ENCODE measurements around the gene EHD1. TPM values are rescaled to one million over a fixed set of nuclear protein-coding genes. Genes with fewer than 3 reads are reported as not detected.

The EHD1 gene
- total RNA-seq, 1 donor from 2014 or later: 57.2 TPM

DNA sequence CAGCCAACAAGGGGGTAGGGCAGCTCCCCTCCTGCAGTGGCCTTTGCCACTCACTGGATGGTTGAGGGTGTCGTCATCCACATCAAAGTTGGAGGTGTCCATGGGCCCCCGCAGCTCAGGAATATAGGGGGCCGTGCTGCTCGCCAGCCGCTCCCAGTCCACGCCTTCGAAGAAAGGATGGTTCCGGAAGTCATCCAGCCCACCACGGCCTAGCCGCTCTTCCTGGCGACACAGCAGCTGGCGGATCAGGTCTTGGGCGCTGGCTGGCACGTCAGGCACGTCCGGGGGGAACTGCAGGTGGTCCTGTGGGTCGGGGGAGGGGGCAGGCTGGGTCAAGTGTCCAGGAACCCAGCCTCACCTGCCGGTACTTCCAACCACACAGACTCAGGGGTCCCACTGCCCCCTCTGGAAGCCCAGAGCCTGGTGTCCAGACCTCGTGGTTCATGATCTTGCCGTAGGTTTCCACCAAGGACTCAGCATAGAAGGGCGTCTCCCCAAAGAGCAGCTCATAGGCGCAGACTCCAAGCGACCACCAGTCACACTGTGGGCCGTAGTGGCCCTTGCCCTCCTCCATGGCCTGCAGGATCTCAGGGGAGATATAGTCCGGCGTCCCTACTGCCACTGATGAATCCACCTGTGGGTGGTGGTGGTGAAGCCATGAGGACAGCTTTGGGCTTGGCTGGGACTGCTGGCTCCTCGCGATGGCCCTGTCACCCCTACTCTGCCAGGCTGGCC, 39.7 kb downstream of the EHD1 start:
- Mint-ChIP-seq H3K27me3 (no peaks in the 10 kb centered on the region), H3K27ac (no peak overlapping the region), H3K36me3 (ENCODE audit: insufficient read depth) (peaks cover 3% of the 10 kb centered on the region), H3K9me3 (ENCODE audit: low read depth) (no peaks in the 10 kb centered on the region), H3K4me3 (ENCODE audit: low read depth) (no peak overlapping the region), H3K4me1 (ENCODE audit: low read depth) (peaks cover 17% of the 10 kb centered on the region)
- DNase-seq (ENCODE audit: low spot score, unreplicated experiment): no peak
- TF ChIP-seq, protein P1, sequence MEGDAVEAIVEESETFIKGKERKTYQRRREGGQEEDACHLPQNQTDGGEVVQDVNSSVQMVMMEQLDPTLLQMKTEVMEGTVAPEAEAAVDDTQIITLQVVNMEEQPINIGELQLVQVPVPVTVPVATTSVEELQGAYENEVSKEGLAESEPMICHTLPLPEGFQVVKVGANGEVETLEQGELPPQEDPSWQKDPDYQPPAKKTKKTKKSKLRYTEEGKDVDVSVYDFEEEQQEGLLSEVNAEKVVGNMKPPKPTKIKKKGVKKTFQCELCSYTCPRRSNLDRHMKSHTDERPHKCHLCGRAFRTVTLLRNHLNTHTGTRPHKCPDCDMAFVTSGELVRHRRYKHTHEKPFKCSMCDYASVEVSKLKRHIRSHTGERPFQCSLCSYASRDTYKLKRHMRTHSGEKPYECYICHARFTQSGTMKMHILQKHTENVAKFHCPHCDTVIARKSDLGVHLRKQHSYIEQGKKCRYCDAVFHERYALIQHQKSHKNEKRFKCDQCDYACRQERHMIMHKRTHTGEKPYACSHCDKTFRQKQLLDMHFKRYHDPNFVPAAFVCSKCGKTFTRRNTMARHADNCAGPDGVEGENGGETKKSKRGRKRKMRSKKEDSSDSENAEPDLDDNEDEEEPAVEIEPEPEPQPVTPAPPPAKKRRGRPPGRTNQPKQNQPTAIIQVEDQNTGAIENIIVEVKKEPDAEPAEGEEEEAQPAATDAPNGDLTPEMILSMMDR (IDR thresholded peaks at IDR 0.05; ENCODE audit: unreplicated experiment): no peak

DNA sequence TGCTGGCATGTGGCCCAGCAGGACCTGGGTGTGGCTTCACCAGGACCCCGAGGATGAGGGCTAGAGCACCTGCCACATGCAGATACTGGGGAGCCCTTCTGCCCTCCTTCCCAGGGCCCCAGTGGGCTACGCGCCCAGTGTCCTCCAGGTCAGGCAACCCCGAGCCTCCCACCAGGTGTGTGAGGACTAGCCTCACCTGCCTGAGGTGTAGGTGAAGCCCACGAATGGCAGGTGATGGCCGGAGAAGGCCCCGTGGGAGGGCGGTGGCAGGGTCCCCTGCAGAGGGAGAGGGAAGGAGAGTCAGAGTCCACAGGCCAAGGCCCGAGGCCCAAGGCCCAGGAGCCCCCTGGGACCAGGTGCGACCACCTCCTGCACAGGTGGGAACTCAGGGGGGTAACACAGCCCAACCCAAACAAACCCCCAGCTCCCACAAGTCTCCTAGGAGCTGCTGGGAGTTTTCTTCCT, 40.5 kb downstream of the EHD1 start:
- Mint-ChIP-seq H3K27ac (no peak overlapping the region), H3K27me3 (no peaks in the 10 kb centered on the region), H3K36me3 (ENCODE audit: insufficient read depth) (peaks cover 3% of the 10 kb centered on the region), H3K4me3 (ENCODE audit: low read depth) (no peak overlapping the region), H3K9me3 (ENCODE audit: low read depth) (no peaks in the 10 kb centered on the region), H3K4me1 (ENCODE audit: low read depth) (peaks cover 10% of the 10 kb centered on the region)
- TF ChIP-seq, protein P1 (IDR thresholded peaks at IDR 0.05; ENCODE audit: unreplicated experiment): no peak
- DNase-seq (ENCODE audit: low spot score, unreplicated experiment): no peak

DNA sequence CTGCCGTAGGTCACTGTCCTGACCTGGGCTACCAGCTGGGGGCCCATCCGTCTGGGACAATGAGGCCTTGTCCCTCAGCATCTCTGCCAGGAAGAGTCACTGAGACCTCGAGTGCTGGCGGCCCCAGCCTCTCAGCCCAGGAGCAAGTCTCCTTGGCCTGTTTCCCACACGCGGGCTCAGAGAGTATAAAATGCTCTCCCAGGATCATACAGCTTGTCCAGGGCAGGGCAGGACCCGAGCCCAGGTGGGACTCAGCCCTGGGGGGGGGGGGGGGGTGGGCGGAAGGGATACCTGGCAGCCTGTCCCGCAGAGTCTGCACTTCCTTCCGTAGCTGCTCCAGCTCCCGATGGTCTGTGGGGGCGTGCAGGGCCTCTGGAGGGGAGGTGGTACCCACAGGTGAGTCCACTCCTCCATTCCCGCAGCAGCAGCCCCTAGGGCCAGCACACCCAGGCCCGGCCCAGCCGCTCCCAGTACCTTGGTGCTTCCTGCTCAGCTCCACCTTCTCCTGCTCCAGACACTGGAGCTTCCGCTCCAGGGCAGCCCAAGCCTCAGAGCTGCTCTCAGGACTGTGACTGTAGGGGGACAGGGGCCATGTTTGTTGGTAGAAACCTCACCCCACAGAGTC, 41.9 kb downstream of the EHD1 start:
- Mint-ChIP-seq H3K27me3 (no peaks in the 10 kb centered on the region), H3K4me3 (ENCODE audit: low read depth) (no peak overlapping the region), H3K4me1 (ENCODE audit: low read depth) (peaks cover 1% of the 10 kb centered on the region), H3K36me3 (ENCODE audit: insufficient read depth) (peaks cover 5% of the 10 kb centered on the region), H3K27ac (no peak overlapping the region), H3K9me3 (ENCODE audit: low read depth) (no peaks in the 10 kb centered on the region)
- TF ChIP-seq, protein P1 (IDR thresholded peaks at IDR 0.05; ENCODE audit: unreplicated experiment): no peak
- DNase-seq (ENCODE audit: low spot score, unreplicated experiment): no peak

DNA sequence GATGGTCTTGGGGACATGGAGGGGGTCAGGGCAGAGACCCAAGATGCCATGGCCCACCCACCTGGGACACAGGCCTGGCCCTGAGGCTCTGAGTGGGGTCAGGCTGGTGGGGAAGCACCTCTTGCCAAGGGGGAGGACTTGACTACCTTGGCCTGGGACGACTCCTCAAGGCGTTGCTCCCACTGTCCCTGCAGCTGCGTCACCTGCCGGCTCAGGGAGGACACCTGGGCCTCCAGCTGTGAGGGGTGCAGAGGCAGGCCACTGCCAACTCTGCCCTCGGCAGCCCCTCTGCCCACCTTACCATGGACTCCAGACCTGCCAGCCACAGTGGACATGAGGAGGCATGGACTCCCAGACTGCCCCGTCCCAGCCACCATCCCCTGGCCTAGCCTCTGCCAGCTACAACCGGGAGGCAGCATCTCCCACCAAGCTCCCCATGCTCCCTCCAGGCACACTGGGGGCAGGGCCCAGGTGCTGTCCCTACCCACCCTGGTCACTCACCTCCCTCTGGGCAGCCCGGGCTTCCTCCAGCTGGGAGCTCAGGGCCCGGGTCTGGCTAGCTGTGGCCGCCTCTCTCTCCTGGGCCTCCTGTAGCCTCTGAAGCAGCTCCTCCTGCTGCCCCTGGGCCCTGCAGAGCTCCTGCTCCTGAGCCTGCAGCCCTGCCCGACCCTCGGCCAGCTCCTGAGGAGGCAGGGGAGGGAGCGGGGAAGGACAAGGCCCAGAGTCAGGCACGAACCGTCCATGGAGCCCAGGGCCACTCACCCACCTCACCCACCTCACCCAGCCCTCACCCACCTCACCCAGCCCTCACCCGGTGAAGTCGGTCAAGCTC, 42.6 kb downstream of the EHD1 start:
- peaks cover 4% of the 10 kb centered on the region for H3K36me3 Mint-ChIP-seq (ENCODE audit: insufficient read depth)
- no peaks in the 10 kb centered on the region for H3K4me1 Mint-ChIP-seq (ENCODE audit: low read depth)
- H3K27ac Mint-ChIP-seq: no peak overlapping the region
- H3K4me3 Mint-ChIP-seq (ENCODE audit: low read depth): no peak overlapping the region
- no peaks in the 10 kb centered on the region for H3K9me3 Mint-ChIP-seq (ENCODE audit: low read depth)
- no peaks in the 10 kb centered on the region for H3K27me3 Mint-ChIP-seq
- no peak for DNase-seq (ENCODE audit: low spot score, unreplicated experiment)
- TF ChIP-seq, protein P1 (IDR thresholded peaks at IDR 0.05; ENCODE audit: unreplicated experiment): no peak
